Measurements from ENCODE around the gene ADCY5.

ADCY5 gene

GRCh38 chr3:123424999-123425712 lies 23.7 kb downstream of the ADCY5 start:
- no peak for DNase-seq

- no peak for DNase-seq
Measured at GRCh38 chr3:123424321-123424998, 24.4 kb downstream of the ADCY5 start.

GRCh38 chr3:123423806-123424205 lies 25.1 kb downstream of the ADCY5 start:
- no peak for DNase-seq

GRCh38 chr3:123423031-123423430 lies 25.9 kb downstream of the ADCY5 start:
- DNase-seq: no peak

- no peak for DNase-seq
Measured at GRCh38 chr3:123422457-123422856, 26.4 kb downstream of the ADCY5 start.

- DNase-seq: peak; percentile 67
Measured at GRCh38 chr3:123421353-123422174, 27.3 kb downstream of the ADCY5 start.

GRCh38 chr3:123420416-123420968 lies 28.4 kb downstream of the ADCY5 start:
- DNase-seq: no peak

- no peak for DNase-seq
Measured at GRCh38 chr3:123419850-123420297, 29.0 kb downstream of the ADCY5 start.

- no peak for DNase-seq
Measured at GRCh38 chr3:123419181-123419849, 29.6 kb downstream of the ADCY5 start.

- DNase-seq: no peak
Measured at GRCh38 chr3:123416647-123417046, 32.2 kb downstream of the ADCY5 start.

GRCh38 chr3:123416173-123416572 lies 32.7 kb downstream of the ADCY5 start:
- DNase-seq: no peak

GRCh38 chr3:123414973-123415775 lies 33.7 kb downstream of the ADCY5 start:
- no peak for DNase-seq

- DNase-seq: no peak
Measured at GRCh38 chr3:123412811-123413604, 35.9 kb downstream of the ADCY5 start.

GRCh38 chr3:123412076-123412475 lies 36.8 kb downstream of the ADCY5 start:
- DNase-seq: no peak

GRCh38 chr3:123411340-123412040 lies 37.4 kb downstream of the ADCY5 start:
- no peak for DNase-seq

GRCh38 chr3:123410149-123410515 lies 38.8 kb downstream of the ADCY5 start:
- no peak for DNase-seq

GRCh38 chr3:123409443-123410148 lies 39.3 kb downstream of the ADCY5 start:
- DNase-seq: no peak

- DNase-seq: no peak
Measured at GRCh38 chr3:123406598-123406997, 42.3 kb downstream of the ADCY5 start.

- DNase-seq: no peak
Measured at GRCh38 chr3:123405936-123406510, 42.9 kb downstream of the ADCY5 start.

All from hematopoietic multipotent progenitor cell treated with erythropoietin and hydrocortisone succinate and interleukin-3 and kit ligand, for 6 days (in vitro differentiated cells).